ENCODE data around the gene OMP.
"Not testable (repeated sequence)": the region's sequence is repeated elsewhere in the genome, so short reads cannot be mapped to it uniquely, and the experiment has no call there.

The OMP gene

GRCh38 chr11:77102246-77103210 lies at the start of gene OMP:
Gene OMP, plus strand, starts transcription at chr11:77102840. Its CDS starts 0 bp downstream, at chr11:77102840.
- no peak for DNase-seq

GRCh38 chr11:77053217-77054015 lies 49.2 kb upstream of the OMP start:
- DNase-seq = no peak

GRCh38 chr11:77054084-77054483 lies 48.6 kb upstream of the OMP start:
- DNase-seq = no peak

DNA sequence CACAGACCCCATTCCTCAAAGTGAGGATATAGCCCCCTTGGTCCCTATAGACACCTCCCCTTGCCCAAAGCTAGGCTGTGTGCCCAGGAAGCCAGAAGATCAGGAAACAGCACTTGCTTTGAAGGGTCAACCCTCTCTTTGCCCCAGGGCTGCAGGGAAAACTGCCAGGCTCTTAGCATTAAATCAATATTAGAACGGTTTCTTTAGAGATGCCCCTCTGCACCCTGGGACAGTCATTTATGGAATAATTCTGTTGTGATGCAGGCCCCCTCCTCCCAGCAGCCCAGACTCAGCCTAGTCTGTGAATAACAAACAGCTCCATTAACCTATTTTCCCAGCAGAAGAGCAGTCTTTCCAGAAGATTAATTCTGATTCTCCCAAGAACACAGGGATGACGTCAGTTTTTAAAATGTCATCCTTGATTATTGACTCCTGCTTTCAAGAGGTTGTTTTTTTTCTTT lies 47.5 kb upstream of the OMP start:
- no peak for DNase-seq

DNA sequence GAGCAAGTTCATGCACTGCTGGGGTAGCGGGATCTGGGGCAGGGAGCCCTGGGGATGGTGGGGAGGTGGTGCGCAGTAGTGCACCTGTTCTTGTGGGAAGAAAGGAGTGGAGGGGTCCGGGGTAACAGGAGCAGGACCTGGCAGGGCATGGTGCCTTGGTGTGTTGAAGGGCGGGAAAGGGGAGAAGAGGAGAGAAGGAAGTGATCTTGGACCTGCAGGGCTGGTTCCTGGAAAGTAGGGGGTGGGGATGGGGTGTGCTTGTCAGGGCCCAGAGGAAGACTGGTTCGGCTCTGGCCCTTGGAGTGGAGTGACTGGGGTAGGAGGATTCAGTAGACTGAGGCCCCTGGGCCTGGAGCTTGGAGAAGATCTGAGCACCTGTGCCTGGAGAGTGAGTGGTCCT lies 46.7 kb upstream of the OMP start:
- no peak for DNase-seq

- no peak for DNase-seq
These were observed 45.7 kb upstream of the OMP start for GRCh38 chr11:77056814-77057402.

DNA sequence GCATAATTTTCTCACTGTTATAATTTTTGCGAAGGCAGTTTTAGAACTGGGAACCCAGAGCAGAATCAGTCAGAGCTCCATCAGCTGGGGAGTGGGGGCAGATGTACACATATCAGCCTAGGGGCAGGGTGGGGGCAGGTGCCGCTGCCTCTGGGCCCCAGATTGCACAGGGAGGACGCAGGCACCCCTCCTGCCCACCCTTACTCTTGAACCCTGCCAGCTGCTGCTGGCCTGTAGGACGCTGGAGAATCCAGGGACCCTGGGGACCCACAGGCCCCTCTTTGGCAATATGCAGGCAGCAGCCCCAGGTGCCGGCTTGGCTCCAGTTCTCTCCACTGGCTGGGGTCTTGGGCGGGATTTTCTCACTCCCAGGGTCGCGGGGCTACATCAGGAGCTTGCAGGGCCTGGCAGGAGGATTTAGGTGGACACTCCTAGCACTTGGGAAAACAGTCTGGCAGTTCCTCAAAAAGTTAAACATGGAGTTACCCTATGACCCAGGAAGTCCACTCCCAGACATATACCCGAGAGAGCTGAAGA lies 44.6 kb upstream of the OMP start:
- no peak for DNase-seq

DNA sequence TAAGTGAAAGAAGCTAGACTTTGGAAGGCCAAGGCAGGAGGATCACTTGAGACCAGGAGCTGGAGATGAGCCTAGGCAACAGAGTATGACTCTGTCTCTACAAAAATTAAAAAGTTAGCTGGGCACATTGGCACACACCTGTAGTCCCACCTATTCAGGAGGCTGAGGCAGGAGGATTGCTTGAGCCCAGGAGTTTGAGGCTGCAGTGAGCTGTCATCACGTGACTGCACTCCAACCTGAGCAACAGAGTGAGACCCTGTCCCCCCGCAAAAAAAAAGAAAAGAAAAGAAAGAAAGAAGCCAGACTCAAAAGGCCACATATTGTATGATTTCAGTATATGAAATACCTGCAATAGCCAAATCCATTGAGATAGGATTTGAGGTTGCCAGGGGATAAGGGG lies 43.7 kb upstream of the OMP start:
- DNase-seq = no peak

- no peak for DNase-seq
These were observed 42.8 kb upstream of the OMP start for GRCh38 chr11:77059806-77060205.

GRCh38 chr11:77060234-77060633 lies 42.4 kb upstream of the OMP start:
- no peak for DNase-seq

DNA sequence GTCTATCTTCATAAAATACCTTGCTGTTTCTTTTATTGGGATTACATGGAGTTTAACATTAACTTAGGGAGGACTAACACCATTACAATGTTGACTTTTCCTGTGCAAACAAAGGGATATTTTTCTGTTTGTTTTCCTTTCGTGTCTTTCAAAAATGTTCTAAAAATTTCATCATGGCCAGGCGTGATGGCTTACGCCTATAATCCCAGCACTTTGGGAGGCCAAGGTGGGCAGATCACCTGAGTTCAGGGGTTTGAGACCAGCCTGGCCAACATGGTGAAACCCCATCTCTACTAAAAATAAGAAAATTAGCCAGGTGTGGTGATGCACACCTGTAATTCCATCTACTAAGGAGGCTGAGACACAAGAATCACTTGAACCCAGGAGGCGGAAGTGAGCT lies 41.4 kb upstream of the OMP start:
- not testable (repeated sequence) for DNase-seq

GRCh38 chr11:77062924-77063323 lies 39.7 kb upstream of the OMP start:
- no peak for DNase-seq

GRCh38 chr11:77063407-77063806 lies 39.2 kb upstream of the OMP start:
- no peak for DNase-seq

- DNase-seq = no peak
These were observed 38.8 kb upstream of the OMP start for GRCh38 chr11:77063861-77064260.

- DNase-seq = no peak
These were observed 37.9 kb upstream of the OMP start for GRCh38 chr11:77064648-77065217.

DNA sequence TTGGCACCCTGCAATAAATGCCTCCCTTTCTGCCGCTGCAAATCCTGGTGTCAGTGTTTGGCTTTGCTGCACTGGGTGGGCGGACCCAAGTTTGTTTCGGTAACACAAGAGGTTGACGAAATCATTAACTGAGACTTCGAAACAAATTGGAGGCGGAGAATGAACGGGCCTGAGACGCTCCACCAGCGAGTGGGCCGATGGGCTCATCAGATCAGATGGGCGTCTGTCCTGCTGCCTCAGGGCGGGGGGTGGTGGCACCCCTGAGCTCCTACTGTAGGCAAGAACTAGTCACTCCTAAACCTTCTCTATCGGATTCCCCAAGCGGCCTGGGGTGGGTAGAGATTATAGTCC lies 36.8 kb upstream of the OMP start:
- DNase-seq = peak in 4 of 56 donors; percentile 51 to 59 (median 56)

GRCh38 chr11:77066229-77067042 lies 36.2 kb upstream of the OMP start, which contains the start of gene CAPN5:
Gene CAPN5, plus strand, starts transcription at chr11:77066971. Its CDS starts 17,916 bp downstream, at chr11:77084887.
- peak in 55 of 56 donors; percentile 61 to 97 (median 86) for DNase-seq

- no peak for DNase-seq
These were observed 34.7 kb upstream of the OMP start for GRCh38 chr11:77067861-77068443.

GRCh38 chr11:77068457-77069335 lies 33.9 kb upstream of the OMP start:
- DNase-seq = no peak

All from amygdala (tissue), 56 donors.